ENCODE results near the gene ACTN1.
"Not testable (repeated sequence)": the region's sequence is repeated elsewhere in the genome, so short reads cannot be mapped to it uniquely, and the experiment has no call there.

ACTN1 gene

DNA sequence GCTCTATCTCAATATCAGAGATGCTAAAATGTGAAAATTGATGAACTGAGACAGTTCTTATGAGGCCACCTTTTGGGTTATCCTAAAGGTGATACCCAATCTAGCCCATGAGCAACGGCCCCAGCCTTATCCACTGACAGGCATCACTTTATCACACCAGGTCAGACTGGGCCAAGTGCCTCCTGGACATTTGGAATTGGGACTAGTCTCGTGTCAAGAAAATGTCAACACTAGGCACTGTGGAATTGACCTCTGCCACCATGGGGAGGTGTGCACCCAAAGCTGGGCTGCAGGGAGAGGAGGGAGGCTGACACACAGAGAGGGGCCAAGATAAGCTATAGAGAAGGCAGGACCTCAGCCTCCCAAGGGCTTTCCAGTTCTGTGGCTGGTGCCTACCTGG, 107.7 kb downstream of the ACTN1 start:
- no peak for TF ChIP-seq ZNF274 (IDR thresholded peaks at IDR 0.05; ENCODE audit: low read depth, low read length)

DNA sequence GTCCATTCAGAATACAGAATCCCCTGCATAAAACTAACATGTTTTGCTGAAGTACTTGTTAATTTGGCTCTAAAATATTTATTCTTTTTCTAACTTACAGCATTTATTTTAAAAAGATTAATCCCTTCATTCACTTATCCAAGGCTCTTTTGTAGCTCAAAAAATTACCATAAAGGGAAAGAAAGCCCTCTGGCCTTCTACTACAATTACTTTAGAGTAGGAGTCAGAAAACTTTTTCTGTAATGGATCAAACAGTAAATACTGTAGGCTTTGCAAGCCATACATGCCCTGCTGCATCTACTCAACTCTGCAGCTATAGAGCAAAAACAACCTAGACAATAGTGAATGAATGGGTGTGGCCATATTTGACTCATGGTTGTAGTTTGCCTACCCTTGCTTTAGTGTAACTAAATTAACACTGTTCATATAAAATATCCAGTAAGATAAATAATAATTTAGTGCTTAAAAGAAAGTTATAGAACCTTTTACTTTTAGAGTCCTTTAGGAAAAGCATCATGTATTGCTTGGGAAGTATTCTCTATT, 112.0 kb downstream of the ACTN1 start:
- no peak overlapping the region for H3K4me3 ChIP-seq (ENCODE audit: low read length)
- TF ChIP-seq ZNF274 (IDR thresholded peaks at IDR 0.05; ENCODE audit: low read depth, low read length), result no peak

More for the DNA sequence above, 107.7 kb downstream of the ACTN1 start:
- no peak overlapping the region for H3K4me3 ChIP-seq (ENCODE audit: low read length)

DNA sequence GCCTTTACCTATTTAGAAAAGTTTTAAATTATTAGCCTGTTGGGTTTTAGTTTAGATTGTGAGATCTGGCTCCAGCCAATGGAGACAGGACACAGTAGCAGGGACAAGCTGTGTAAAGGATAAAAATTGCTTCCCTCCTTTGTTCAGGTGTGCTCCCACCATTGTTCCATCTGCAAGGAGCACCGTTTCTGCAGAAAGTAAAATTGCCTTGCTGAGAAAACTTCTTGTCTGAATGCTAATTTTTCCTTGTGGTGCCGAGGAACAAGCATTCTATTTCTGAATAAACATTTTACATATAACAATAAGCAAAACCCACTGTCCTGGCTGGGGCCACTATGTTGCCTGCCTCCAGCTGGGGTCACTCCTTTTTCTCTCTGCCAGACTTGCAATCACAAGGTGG, 113.6 kb downstream of the ACTN1 start:
- H3K4me3 ChIP-seq (ENCODE audit: low read length), result no peak overlapping the region
- no peak for TF ChIP-seq ZNF274 (IDR thresholded peaks at IDR 0.05; ENCODE audit: low read depth, low read length)

DNA sequence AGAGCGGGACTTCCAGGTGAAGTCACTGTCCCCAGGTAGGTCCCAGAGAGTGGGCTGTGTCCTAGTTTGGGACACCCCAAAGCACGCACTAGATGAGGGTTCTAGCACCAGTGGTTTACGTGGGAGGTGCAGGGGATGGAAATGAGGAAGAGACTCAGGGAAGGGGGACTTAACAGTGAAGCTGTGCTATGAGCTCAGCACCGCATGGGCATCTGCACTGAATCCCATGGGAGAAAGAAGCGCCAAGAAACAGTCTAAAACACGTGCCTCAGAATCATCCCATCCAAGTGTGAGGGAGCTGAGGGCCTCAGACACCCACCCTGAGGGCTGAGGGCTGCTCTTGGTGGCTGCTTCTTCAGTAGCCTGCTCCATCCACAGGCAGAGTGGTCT, 114.7 kb downstream of the ACTN1 start:
- TF ChIP-seq ZNF274 (IDR thresholded peaks at IDR 0.05; ENCODE audit: low read depth, low read length), result no peak
- H3K4me3 ChIP-seq (ENCODE audit: low read length), result no peak overlapping the region

DNA sequence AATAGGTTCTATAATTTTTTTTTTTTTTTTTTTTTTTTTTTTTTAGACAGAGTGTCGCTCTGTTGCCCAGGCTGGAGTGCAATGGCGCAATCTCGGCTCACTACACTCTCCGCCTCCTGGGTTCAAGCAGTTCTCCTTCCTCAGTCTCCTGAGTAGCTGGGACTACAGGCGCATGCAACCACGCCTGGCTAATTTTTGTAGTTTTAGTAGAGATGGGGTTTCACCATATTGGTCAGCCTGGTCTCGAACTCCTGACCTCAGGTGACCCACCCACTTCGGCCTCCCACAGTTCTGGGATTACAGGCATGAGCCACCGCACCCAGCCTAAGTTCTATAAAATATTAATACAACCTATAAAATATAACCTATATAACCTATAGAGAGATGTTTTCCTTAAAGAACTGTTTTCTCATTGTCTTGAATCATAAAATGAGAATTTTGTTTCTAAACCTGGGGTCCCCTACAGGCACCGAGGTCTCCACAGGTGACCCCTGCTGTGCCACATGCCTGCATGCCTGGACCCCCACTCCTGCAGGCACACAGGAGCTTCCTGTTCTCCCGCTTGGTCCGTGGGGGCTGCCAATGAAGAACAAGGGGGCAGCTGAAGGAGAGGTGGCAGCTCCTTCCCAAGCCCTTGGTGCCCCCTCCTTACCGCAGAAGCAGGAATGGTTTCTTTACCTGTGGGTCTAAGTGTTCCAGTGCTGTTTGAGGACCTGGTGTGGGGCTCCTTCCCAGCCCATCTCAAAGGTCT, 115.3 kb downstream of the ACTN1 start:
- no peak overlapping the region for H3K4me3 ChIP-seq (ENCODE audit: low read length)
- TF ChIP-seq ZNF274 (IDR thresholded peaks at IDR 0.05; ENCODE audit: low read depth, low read length), result no peak

DNA sequence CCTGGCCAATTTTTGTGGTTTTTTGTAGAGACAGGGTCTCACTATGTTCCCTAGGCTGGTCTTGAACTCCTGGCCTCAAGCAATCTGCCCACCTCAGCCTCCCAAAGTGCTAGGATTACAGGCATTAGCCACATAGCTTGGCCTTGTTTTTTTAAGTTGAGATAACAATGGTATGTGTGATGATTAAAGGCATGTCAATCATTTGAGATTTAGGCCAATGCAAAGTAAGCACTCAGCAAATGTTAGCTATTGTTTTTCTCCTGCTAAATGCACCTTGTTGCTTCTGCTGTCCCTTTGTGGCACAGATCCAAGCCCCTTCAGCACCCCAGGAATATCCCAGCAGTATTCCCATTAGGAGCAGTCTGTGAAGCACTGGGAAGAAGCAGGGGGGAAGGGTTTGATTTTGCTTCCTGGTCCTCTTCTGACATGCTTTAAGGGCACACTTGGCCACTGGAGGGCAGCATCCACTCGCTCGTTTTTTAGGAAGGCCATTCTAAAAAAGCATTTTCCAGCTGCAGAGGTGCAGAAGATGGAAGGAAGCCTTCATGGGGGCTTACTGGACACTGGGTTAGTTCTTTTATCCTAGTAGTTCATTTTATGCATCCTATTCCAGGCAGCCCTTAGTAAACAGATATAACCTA, 116.0 kb downstream of the ACTN1 start:
- H3K4me3 ChIP-seq (ENCODE audit: low read length), result no peak overlapping the region
- TF ChIP-seq ZNF274 (IDR thresholded peaks at IDR 0.05; ENCODE audit: low read depth, low read length), result no peak

DNA sequence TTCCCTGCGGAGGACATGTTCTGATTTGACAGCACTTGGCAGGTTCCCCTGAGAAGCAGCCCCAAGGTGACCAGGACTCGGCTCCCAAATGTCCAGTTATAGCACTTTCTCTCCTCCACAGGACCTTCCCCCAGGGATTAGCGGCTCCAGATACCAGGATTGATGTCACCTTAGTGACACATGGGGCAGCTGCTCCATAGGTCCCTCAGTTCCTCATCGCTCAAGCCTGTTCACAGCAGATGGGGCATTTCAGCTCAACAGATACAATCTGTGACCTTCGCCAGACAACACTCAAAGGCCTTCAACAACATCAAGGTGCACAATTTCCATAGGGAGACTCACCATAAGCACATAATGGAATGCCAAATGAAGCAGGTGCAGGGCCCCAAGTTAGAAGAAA, 118.3 kb downstream of the ACTN1 start:
- no peak overlapping the region for H3K4me3 ChIP-seq (ENCODE audit: low read length)
- TF ChIP-seq ZNF274 (IDR thresholded peaks at IDR 0.05; ENCODE audit: low read depth, low read length), result no peak

DNA sequence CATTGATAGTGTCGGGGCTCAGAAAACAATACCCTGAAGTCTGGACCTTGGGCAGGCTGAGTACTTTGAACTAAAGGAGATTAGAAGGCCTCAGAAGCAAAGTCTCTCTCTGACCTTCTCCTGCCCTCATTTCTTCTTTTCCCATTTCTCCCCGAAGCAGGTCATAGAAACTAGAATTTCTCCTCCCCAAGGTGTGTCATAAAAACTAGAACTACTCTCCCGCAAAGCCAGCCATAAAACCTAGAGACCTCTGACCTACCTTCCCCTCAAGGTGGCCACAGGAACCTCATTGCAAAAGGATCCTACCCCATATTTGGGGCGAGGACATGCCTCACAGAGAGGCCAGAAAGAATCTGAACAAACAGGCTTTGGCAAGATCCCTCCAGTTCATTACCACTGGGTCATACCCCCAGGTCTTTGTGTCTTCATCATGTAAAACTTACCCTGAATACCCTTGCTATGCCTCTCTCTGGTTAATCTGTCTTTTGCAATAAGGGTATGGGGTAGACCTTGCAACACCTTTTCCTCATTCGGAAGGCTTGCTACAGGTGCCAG, 121.5 kb downstream of the ACTN1 start:
- no peak overlapping the region for H3K4me3 ChIP-seq (ENCODE audit: low read length)
- TF ChIP-seq ZNF274 (IDR thresholded peaks at IDR 0.05; ENCODE audit: low read depth, low read length), result no peak

DNA sequence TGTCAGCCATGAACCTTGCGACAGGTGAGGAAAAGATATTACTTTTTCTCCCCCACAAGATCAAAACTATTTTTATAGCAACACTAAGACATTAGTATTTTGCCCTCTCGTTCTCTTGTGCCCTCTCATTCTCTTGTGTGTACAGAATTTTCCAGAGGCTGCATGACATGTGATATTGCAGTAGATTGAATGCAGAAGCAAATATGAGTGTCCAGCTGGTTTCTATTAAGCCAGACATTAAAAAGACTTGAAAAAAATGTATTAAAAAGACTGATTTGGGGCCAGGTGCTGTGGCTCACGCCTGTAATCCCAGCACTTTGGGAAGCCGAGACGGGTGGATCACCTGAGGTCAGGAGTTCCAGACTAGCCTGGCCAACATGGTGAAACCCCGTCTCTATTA, 122.5 kb downstream of the ACTN1 start:
- TF ChIP-seq ZNF274 (IDR thresholded peaks at IDR 0.05; ENCODE audit: low read depth, low read length), result no peak
- H3K4me3 ChIP-seq (ENCODE audit: low read length), result no peak overlapping the region

DNA sequence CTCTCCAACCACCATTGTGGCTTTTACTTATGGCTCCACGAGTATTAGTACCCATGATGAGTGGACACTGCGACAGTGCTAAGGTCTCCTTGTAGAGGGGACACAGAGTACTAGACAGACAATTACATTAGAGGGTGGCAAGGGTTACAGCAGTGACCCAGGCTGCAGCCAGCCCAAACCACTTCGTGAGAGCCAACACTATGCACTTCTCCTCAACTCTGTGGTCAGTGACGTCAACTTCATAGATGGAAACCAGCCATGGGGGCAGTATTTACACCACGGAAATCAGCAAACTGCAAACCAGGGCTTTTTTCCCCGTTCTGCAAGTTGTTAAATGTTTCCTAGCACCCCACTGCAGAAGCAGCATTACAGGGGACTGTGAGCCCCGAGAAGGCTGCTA, 124.7 kb downstream of the ACTN1 start:
- no peak for TF ChIP-seq ZNF274 (IDR thresholded peaks at IDR 0.05; ENCODE audit: low read depth, low read length)
- H3K4me3 ChIP-seq (ENCODE audit: low read length), result no peak overlapping the region

DNA sequence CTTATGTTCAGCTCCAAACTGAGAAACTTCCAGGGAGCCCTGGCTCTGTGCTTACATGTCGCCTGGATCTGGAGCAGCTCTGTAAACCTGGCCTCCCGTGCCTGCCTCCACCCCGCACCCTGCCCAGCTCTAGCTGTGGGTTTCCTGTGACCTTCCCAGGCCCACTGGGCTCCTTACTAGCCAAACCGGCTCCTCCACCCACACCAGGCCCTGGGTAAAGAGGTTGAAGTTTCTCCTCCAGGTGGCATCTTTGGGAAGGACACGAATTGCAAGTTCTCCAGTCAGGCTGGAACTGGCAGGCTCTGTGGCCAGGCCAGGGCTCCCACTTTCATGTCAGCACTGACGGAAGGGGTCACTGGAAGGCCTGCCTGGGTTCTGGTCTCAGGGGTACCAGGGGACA, 125.4 kb downstream of the ACTN1 start:
- H3K4me3 ChIP-seq (ENCODE audit: low read length), result no peak overlapping the region

DNA sequence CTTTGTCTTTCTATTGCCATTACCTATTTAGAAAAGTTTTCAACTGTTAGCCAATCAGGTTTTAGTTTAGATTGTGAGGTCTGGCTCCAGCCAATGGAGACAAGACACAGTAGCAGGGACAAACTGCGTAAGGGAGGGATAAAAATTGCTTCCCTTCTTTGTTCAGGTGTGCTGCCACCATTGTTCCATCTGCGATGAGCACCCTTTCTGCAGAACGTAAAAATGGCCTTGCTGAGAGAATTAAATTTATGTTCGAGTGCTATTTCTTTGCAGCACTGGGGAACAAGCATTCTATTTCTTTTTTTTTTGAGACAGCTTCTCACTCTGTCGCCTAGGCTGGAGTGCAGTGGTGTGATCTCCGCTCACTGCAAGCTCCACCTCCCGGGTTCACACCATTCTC, 126.6 kb downstream of the ACTN1 start:
- H3K4me3 ChIP-seq (ENCODE audit: low read length), result not testable (repeated sequence)

More for the DNA sequence above, 125.4 kb downstream of the ACTN1 start:
- no peak for TF ChIP-seq ZNF274 (IDR thresholded peaks at IDR 0.05; ENCODE audit: low read depth, low read length)

DNA sequence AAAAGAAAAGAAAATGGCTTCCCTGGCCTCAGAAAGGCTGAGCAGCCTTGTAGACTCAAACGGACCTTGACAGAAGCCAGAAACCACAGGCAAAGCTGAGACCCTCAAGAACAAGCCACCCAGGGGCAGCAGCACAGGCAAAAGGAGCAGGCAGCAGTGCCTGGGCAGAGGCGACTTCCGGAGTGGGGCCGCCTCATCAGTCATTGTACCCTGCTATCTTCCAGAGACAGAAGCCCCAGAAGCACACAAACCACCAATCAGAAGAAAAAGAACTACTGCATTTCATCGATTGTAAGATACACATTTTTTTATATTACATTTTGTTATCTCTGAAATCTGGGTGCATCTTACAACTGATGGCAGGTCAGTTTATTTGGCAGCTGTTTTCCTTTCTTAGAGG, 128.0 kb downstream of the ACTN1 start:
- no peak for TF ChIP-seq ZNF274 (IDR thresholded peaks at IDR 0.05; ENCODE audit: low read depth, low read length)
- no peak overlapping the region for H3K4me3 ChIP-seq (ENCODE audit: low read length)

DNA sequence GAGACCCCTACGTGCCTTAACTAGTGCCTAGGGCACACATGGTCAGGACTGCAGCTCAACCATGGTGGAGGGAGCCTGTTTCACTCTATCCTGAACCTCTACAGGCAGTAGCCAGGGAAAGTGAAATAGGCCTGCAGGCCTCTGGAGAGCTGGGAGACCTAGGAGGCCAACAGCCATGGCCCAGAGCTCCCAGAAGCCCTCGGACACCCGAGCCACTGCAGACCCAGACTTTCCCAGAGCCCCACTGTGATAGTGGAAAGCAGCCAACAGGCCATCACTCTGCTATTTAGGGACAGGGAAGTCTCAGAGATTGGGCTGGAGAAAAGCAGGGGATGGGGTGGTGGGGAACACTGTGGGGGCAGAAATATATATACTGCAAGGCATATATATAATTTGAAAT, 129.7 kb downstream of the ACTN1 start:
- TF ChIP-seq ZNF274 (IDR thresholded peaks at IDR 0.05; ENCODE audit: low read depth, low read length), result no peak
- no peak overlapping the region for H3K4me3 ChIP-seq (ENCODE audit: low read length)

DNA sequence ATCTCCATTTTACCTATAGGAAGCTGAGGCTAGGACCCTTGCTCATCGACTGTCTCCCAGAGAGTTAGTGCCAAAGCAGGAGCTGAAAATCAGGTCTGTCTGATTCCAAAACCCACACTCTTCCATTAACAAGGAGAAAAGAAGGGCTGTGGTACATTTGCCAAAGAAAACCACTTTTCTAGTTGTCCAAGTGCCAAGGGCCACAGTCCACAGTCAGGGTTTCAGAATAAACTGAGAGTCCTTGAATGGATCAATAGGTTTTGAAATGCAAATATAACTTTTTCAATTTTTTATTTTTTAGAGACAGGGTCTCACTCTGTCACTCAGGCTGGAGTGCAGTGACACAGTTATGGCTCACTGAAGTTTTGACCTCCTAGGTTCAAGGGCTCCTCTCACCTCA, 130.8 kb downstream of the ACTN1 start:
- H3K4me3 ChIP-seq (ENCODE audit: low read length), result no peak overlapping the region
- no peak for TF ChIP-seq ZNF274 (IDR thresholded peaks at IDR 0.05; ENCODE audit: low read depth, low read length)

DNA sequence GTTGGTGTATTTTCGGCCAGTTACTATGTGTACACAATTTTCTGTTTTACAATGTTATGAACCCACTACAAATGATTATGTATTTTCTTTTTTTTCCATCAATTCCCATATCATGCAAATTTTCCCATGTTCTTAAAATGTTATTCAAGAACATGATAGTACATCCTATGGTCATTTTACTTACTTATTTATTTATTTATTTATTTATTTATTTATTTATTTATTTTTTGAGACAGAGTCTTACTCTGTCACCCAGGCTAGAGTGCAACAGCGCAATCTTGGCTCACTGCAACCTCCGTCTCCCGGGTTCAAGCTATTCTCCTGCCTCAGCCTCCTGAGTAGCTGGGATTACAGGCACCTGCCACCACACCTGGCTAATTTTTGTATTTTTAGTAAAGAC, 131.5 kb downstream of the ACTN1 start:
- not testable (repeated sequence) for H3K4me3 ChIP-seq (ENCODE audit: low read length)

Data from GM08714 (cell line).